ENCODE results near the gene ITCH.

DNA sequence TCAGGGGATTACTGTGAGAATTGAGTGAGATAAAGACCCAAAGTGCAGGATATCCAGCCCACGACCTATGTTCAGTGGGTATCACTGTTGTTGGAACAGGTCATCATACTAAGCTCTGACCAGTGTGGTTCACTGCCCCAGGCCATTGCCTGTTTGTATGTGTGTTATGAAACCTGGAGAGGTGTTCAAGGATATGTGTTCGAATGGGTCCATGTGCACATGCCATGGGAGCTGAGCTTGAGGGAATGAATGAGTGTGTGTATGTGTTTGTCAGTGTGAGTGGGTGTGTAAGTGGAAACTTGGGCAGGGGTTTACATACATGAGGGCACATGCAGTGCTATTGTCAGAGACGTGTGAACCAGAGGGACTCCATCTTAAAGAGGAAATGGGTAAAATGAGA, 42.2 kb upstream of the ITCH start:
- TF ChIP-seq, protein P1, sequence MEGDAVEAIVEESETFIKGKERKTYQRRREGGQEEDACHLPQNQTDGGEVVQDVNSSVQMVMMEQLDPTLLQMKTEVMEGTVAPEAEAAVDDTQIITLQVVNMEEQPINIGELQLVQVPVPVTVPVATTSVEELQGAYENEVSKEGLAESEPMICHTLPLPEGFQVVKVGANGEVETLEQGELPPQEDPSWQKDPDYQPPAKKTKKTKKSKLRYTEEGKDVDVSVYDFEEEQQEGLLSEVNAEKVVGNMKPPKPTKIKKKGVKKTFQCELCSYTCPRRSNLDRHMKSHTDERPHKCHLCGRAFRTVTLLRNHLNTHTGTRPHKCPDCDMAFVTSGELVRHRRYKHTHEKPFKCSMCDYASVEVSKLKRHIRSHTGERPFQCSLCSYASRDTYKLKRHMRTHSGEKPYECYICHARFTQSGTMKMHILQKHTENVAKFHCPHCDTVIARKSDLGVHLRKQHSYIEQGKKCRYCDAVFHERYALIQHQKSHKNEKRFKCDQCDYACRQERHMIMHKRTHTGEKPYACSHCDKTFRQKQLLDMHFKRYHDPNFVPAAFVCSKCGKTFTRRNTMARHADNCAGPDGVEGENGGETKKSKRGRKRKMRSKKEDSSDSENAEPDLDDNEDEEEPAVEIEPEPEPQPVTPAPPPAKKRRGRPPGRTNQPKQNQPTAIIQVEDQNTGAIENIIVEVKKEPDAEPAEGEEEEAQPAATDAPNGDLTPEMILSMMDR (conservative IDR thresholded peaks at IDR 0.05; ENCODE audit: low read length): no peak
- TF ChIP-seq EZH2phosphoT487 (IDR thresholded peaks at IDR 0.05; ENCODE audit: borderline replicate concordance, low read depth, low read length): no peak
